Peyer's patch (tissue), 4 donors: ENCODE measurements around the gene OR2B2.

Experiments
- CTCF ChIP-seq, 6 experiments: fragments of 450-650 bp in 4 of 6; fragments of 200-600 bp in 2 of 6; sonication (generic) in 1 of 6; IDR thresholded peaks; one replicate each; pipeline ENCODE4 v1.5.1; 2017 to 2019; ENCODE audit warnings: antibody characterized with exemption in 6 of 6, mild to moderate bottlenecking in 3 of 6, moderate library complexity in 1 of 6
- POLR2A ChIP-seq, 2 donors: fragments of 450-650 bp; IDR thresholded peaks; one replicate each; pipeline ENCODE4 v1.5.1; 2017; ENCODE audit warnings: antibody characterized with exemption in 2 of 2, mild to moderate bottlenecking in 2 of 2, moderate library complexity in 2 of 2

GRCh38 chr6:27861276-27861840 lies 50.8 kb downstream of the OR2B2 start:
- no peak for TF ChIP-seq CTCF (IDR thresholded peaks at IDR 0.05)
- no peak for TF ChIP-seq POLR2A (IDR thresholded peaks at IDR 0.05)
